ENCODE data around the gene RNU7-1.

Gene RNU7-1

DNA sequence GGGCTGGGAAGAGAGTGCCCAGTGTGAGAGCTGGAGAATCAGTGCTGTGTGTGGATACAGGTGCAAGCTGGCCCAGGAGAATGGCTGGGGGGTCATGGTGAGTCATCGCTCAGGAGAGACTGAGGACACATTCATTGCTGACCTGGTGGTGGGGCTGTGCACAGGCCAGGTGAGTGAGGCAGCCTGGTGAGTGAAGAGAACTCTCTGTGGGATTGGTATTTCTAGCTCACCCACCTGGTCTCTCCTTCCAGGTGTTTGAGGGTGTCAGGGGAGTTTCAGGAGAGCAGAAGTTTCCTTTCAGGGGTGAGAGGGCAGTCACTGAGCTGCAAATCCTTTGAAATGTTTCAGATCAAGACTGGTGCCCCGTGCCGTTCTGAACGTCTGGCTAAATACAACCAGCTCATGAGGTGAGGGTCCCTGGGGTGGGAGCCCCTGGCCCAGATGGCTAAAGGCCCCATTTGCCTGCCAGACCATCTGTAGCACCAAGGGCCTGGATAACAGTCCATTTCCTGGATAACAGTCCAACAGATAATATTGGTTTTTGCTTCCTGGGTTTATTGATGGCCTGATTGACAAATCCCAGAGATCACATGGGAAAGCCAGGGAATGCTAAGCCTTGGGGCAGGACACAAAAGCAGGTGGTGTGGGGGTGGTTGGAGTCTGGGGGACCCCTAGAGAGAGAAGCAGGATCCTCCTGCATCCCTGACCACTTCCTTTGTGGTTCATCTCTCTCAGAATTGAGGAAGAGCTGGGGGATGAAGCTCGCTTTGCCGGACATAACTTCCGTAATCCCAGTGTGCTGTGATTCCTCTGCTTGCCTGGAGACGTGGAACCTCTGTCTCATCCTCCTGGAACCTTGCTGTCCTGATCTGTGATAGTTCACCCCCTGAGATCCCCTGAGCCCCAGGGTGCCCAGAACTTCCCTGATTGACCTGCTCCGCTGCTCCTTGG, 21.3 kb upstream of the RNU7-1 start:
- Histone ChIP-seq H3K27me3 (ENCODE audit: low read length) (0 out of 2 replicates have a peak, but pooled peaks cover 4% of the 10 kb centered on the region), H3F3A (ENCODE audit: insufficient read depth) (no peaks in the 10 kb centered on the region), H3K4me2 (ENCODE audit: low read depth, low read length, poor library complexity, severe bottlenecking) (no peak overlapping the region), H3K36me3 (ENCODE audit: low read length) (no peaks in the 10 kb centered on the region), H3K79me2 (ENCODE audit: insufficient read depth, low read length) (no peaks in the 10 kb centered on the region), H4K20me1 (ENCODE audit: low read depth, low read length) (no peaks in the 10 kb centered on the region), H3K9me3 (ENCODE audit: insufficient read depth, low read length) (no peaks in the 10 kb centered on the region), H2AFZ (ENCODE audit: low read depth, low read length, severe bottlenecking) (no peak overlapping the region), H3K9me2 (replicated peaks; ENCODE audit: insufficient read depth, low read length) (no peaks in the 10 kb centered on the region), H3K9ac (ENCODE audit: low read length) (no peak overlapping the region), H3K4me3 (ENCODE audit: insufficient read depth, low read length, poor library complexity, severe bottlenecking) (no peak overlapping the region), H3K27ac (ENCODE audit: low read depth, low read length) (no peak overlapping the region)
- no peak for TF ChIP-seq EZH2phosphoT487 (conservative IDR thresholded peaks at IDR 0.05; ENCODE audit: low read length)
- TF ChIP-seq, protein P1, sequence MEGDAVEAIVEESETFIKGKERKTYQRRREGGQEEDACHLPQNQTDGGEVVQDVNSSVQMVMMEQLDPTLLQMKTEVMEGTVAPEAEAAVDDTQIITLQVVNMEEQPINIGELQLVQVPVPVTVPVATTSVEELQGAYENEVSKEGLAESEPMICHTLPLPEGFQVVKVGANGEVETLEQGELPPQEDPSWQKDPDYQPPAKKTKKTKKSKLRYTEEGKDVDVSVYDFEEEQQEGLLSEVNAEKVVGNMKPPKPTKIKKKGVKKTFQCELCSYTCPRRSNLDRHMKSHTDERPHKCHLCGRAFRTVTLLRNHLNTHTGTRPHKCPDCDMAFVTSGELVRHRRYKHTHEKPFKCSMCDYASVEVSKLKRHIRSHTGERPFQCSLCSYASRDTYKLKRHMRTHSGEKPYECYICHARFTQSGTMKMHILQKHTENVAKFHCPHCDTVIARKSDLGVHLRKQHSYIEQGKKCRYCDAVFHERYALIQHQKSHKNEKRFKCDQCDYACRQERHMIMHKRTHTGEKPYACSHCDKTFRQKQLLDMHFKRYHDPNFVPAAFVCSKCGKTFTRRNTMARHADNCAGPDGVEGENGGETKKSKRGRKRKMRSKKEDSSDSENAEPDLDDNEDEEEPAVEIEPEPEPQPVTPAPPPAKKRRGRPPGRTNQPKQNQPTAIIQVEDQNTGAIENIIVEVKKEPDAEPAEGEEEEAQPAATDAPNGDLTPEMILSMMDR (IDR thresholded peaks at IDR 0.05; ENCODE audit: insufficient read depth, low read length, poor library complexity, severe bottlenecking) = no peak

DNA sequence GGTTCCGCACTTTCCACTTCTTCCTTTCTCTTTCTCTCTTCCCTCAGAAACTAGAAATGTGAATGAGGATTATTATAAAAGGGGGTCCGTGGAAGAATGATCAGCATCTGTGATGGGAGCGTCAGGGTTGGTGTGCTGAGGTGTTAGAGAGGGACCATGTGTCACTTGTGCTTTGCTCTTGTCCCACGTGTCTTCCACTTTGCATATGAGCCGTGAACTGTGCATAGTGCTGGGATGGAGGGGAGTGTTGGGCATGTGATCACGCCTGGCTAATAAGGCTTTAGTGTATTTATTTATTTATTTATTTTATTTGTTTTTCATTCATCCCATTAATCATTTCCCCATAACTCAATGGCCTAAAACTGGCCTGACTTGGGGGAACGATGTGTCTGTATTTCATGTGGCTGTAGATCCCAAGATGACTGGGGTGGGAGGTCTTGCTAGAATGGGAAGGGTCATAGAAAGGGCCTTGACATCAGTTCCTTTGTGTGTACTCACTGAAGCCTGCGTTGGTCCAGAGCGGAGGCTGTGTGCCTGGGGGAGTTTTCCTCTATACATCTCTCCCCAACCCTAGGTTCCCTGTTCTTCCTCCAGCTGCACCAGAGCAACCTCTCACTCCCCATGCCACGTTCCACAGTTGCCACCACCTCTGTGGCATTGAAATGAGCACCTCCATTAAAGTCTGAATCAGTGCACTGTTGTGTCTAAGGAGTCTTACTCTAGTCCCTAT, 20.4 kb upstream of the RNU7-1 start:
- no peak overlapping the region for H3K4me3 ChIP-seq (ENCODE audit: insufficient read depth, low read length, poor library complexity, severe bottlenecking)
- H3K27me3 ChIP-seq (ENCODE audit: low read length) = 0 out of 2 replicates have a peak, but pooled peaks cover 5% of the 10 kb centered on the region
- H3K9me2 ChIP-seq (replicated peaks; ENCODE audit: insufficient read depth, low read length) = no peaks in the 10 kb centered on the region
- no peak overlapping the region for H2AFZ ChIP-seq (ENCODE audit: low read depth, low read length, severe bottlenecking)
- H3K9me3 ChIP-seq (ENCODE audit: insufficient read depth, low read length) = no peaks in the 10 kb centered on the region
- H3K9ac ChIP-seq (ENCODE audit: low read length) = no peak overlapping the region
- H3K4me2 ChIP-seq (ENCODE audit: low read depth, low read length, poor library complexity, severe bottlenecking) = no peak overlapping the region
- no peaks in the 10 kb centered on the region for H3K36me3 ChIP-seq (ENCODE audit: low read length)
- no peaks in the 10 kb centered on the region for H3K79me2 ChIP-seq (ENCODE audit: insufficient read depth, low read length)
- no peak overlapping the region for H3K27ac ChIP-seq (ENCODE audit: low read depth, low read length)
- H3F3A ChIP-seq (ENCODE audit: insufficient read depth) = no peaks in the 10 kb centered on the region
- TF ChIP-seq, protein P1 (IDR thresholded peaks at IDR 0.05; ENCODE audit: insufficient read depth, low read length, poor library complexity, severe bottlenecking) = no peak
- TF ChIP-seq EZH2phosphoT487 (conservative IDR thresholded peaks at IDR 0.05; ENCODE audit: low read length) = no peak
- H4K20me1 ChIP-seq (ENCODE audit: low read depth, low read length) = no peaks in the 10 kb centered on the region

DNA sequence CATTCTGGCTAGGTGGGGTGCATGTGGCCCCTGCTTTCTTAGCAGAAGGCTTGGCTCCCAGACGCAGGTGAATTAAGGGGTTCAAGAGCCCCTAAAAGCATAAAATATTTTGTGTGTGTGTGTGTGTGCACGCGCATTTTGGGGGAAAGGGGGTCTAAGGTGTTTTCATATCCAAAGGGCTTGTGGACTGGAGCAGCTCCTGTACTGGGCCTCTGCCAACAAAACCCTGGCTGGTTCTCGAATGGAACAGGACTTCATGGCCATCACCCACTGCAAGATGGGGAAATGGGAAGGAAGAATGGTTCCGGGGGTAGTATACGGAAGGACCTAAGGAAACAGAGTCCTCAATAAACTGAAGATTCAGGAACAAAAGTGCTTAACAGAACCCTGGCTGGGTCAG, 19.8 kb upstream of the RNU7-1 start:
- no peaks in the 10 kb centered on the region for H3F3A ChIP-seq (ENCODE audit: insufficient read depth)
- 0 out of 2 replicates have a peak, but pooled peaks cover 5% of the 10 kb centered on the region for H3K27me3 ChIP-seq (ENCODE audit: low read length)
- no peak overlapping the region for H2AFZ ChIP-seq (ENCODE audit: low read depth, low read length, severe bottlenecking)
- H3K4me3 ChIP-seq (ENCODE audit: insufficient read depth, low read length, poor library complexity, severe bottlenecking) = no peak overlapping the region
- H3K9me2 ChIP-seq (replicated peaks; ENCODE audit: insufficient read depth, low read length) = no peaks in the 10 kb centered on the region
- no peak overlapping the region for H3K27ac ChIP-seq (ENCODE audit: low read depth, low read length)
- no peaks in the 10 kb centered on the region for H3K36me3 ChIP-seq (ENCODE audit: low read length)
- no peaks in the 10 kb centered on the region for H4K20me1 ChIP-seq (ENCODE audit: low read depth, low read length)
- no peak overlapping the region for H3K4me2 ChIP-seq (ENCODE audit: low read depth, low read length, poor library complexity, severe bottlenecking)
- H3K9ac ChIP-seq (ENCODE audit: low read length) = no peak overlapping the region
- TF ChIP-seq, protein P1 (IDR thresholded peaks at IDR 0.05; ENCODE audit: insufficient read depth, low read length, poor library complexity, severe bottlenecking) = no peak
- TF ChIP-seq EZH2phosphoT487 (conservative IDR thresholded peaks at IDR 0.05; ENCODE audit: low read length) = no peak
- H3K79me2 ChIP-seq (ENCODE audit: insufficient read depth, low read length) = no peaks in the 10 kb centered on the region
- H3K9me3 ChIP-seq (ENCODE audit: insufficient read depth, low read length) = no peaks in the 10 kb centered on the region
